ENCODE measurements around the gene ZNF865.
A peak's percentile ranks its signal among the peaks of the same experiment; 100 is the strongest.

Gene ZNF865

DNA sequence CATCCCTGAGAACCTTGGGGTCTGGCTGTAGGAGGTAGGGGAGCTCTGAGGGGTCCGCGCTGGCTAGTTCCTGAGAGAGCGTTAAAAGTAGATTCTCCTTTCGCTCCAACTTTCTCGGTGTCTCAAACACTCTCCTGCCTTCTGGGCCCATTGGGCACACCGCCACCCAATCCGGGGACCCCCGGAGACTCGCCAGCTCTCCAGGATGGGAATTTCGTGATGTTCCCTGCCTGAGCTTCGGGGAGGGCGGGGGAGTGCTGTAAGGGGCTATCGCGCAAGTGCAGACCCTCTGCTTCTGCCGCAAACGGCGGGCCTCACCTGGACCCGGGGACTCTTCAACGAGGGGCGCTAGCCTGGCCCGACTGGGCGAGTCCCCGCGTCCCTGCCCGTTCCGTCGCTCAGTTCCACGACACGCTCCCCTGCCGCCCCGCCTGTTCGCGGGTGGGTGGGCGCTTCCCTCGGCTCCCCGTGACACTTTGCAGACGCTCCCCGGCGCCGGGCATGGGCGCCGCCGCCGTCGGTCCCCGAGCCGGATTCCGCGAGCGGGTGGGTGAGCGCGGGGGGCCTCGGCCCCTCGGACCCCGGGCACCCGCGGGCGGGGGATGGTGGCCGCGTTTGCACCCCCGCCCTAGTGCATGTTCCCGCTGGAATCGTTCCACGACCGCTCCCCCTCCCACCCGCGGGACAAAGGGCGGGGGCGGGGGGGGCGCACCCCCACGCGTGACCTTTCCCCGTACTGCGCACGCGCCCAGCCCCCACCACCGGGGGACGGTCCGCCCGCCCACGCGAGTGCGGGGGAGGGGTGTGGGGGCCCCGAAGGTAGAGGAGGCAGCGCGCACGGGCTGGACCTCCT lies 42.5 kb downstream of the ZNF865 start, which contains the start of gene CCDC106:
Gene CCDC106 (plus strand): TSS at position 481 of the 853 bp plus-strand sequence. CDS start 835 bp downstream, outside the sequence.
- DNase-seq: peak; percentile 52

DNA sequence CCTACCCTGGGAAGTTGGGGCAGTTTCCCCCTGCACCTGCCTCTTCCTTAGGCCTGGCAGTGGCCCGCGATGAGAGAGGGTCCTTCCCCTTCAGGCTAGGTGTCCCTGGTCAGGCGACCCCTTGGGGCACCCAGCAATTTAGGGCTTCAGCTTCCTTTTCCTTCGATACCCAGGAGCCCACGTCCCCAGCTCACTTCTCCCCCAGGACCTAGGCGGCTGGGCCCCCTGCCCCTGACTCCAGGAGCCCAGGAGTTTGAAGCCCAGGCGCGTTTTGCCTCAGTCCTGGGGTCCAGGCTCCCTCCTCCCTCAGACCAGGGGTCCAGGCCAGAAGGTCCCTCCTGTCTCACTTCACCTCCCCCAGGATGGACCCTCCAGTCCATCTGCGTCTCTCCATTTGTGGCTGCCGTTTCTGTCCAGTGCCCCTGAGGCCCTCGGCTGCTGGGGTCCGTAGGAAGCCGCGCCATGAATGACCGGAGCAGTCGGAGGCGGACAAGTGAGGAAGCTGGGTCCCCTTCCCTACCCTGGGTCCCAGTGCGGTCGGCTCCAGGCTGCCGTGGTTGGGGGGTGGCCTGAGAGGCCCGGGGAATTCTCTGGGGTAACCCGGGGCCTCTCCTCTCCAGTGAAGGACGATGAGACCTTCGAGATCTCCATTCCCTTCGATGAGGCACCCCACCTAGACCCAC lies 43.3 kb downstream of the ZNF865 start:
- DNase-seq: no peak

DNA sequence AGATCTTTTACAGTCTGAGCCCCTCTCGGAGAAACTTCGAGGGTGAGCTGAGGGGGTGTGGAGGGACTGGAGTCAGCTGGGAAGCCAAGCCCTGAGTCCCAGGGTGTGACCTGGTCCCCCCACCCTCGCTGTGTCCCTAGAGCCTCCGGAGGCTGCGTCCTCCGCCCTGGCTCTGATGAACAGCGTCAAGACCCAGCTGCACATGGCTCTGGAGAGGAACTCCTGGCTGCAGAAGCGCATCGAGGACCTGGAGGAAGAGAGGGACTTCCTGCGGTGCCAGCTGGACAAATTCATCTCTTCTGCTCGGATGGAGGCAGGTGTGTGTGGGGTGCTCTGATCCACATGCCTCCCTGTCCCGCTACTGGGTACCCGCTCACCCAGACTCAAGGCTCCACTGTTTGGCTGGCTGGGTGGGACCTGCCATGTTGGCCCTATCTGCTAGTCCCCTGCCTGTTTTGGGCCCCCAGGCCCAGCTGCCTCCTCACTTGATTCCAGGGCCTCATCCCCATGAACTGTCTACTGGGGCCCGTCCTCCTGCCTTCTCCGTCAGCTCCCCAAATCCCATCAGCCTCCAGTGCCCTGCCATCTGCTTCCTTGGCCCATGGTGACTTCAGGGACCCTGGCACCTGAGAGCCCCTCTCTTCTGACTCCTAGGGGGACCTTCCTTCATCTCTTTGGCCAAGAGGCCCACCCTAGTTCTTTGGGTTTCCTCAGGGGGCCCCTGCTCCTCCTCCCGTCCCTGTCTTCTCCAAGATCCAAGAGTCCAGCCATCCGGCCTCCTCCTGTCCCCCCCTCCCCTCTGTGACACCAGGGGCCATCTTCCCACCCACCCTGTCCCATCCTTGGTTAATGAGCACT lies 44.0 kb downstream of the ZNF865 start:
- DNase-seq: no peak

DNA sequence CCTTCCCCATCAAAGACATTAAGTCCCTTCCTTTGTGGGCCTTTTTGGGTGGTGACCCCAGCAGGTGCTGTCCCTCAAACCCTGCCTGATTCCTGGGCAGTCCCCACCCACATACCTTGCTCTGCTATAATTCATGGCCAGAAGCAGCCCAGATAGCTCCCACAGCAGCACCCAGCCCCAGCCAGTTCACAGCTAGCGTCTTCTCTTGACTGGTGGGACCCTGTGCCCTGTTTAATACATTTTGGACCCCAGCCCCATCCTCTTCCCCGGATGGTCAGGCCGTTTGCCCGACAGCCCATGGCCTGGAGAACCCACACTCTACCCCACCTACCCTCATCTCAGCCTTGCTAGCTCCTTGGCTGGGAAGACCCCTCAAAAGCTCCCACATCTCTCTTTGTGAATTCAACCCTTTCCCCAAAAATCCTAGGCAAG lies 44.7 kb downstream of the ZNF865 start:
- no peak for DNase-seq

DNA sequence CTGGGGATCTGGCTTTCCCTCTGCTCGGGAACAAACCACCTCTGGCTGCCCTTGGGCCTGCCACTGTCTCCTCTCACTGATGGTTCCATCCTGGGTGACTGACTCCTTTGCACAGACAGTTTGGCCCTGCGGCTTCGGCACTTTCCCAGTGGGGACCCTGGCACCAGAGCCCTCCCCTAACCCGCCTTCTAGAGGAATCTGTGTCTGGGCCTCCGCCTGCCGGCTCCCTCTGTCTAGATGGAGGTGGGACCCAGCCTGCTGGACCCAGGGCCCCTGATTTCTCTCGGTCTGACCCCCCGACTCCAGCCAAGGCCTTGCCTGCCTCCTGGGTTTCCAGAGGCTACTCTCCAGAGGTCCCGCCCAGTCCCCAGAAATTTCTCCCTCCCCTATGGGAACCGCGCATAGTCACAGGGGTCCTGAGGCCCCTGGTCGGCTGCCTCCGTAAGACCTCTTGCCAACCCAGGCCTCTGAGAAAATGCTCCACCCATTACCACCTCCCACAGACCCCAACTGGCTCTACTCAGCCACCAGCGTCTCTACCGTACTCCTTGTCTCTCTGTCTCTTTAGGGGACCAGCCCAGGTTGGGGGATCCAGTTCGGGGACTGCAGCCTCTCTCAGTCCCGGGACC lies 45.3 kb downstream of the ZNF865 start:
- no peak for DNase-seq

DNA sequence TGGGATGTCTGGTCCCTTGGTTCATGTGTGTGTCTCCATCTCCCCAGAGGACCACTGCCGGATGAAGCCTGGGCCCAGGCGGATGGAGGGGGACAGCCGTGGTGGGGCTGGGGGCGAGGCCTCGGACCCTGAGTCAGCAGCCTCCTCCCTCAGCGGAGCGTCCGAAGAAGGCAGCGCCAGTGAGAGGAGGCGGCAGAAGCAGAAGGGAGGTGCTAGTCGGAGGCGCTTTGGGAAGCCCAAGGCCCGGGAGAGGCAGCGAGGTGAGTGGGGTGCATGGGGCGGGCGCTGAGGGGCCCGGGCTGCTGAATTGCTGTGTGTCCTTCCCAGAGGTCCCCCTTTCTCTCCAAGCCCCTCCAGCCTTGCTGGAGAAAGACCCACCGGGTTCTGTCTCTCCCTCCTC lies 45.8 kb downstream of the ZNF865 start:
- DNase-seq: no peak

DNA sequence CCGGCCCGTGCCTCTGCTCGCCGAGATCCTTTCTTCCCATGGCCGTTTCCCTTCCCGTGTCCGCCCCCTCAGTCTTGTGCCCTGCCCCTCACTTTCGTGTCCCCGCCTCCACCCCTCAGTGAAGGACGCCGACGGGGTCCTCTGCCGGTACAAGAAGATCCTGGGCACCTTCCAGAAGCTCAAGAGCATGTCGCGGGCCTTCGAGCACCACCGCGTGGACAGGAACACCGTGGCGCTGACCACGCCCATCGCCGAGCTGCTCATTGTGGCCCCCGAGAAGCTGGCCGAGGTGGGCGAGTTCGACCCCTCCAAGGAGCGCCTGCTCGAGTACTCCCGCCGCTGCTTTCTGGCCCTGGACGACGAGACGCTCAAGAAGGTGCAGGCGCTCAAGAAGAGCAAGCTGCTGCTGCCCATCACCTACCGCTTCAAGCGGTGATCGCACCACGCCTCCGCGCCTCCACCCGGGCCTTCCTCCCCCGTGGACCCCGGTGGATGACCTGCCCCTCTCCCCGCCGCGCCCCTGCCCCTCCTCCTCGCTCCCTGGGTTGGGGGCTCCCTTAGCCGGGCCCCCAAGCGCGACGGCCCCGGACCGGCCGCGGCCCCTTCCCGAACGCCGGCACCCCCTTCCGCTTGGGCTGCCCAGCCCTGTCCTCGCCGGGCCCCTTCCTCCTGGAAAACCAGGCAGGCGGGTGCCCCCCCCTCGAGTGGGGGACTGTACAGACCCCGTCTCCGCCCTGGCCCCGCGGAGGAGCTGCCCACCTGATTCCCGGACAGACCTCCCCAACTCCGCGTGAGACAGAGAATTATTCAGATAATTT lies 47.1 kb downstream of the ZNF865 start:
- DNase-seq: no peak

DNA sequence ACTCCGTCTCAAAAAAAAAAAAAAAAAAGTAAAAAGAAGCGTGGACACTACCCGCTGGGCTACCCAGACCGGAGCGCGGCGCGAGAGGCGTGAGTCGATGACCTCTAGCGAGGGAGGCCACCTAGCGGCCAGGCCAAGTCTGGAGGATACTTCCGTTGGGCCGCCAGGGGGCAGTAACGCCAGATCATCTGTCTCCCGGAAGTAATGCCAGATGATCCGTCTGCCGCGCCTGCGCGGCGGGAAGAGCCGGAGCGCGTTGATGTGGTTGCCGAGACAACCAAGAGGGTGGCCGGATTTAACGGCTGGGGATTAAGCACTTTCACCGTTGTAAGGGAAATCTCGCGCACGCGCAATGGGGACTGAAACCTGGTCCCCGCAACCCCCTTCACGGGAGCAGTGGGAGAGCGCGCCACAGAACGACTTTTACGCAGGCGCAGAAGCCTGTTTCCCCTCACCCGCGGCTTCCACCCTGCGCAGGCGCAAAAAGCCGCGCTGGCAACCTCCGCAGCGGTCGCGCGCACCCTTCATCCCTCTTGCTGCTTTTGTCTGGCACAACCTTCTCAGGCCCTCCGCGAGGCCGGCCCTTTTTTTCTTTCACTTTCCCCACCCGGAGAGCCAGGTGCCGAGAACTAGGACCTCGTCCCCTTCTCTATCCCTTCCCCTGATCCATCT lies 48.3 kb downstream of the ZNF865 start:
- peak; percentile 100 for DNase-seq

DNA sequence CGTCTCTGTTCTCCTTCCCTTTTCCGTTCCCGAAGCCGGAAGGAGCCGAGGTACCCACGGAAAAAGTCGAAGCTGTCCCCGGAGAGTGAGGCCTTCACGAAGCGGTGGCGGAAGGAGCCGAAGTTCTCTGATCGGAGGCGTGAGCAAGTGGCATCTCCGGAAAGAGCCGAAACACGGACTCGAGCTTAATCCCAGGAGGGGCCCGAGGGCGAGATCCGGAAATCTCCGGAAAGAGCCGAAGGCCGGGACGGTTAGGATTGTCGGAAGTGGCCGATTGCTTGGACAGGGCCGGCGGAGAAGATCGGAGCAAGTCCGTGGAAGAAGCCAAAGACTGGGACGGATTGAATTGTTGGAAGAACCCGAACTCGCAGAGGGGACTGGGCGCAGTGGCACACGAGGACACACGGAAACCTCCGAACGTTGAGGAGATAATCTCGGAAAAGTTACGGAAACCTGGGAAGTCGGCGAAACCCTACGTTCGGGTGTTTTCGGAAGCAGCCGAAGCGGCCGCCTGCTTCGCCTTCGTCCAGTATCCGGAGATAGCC lies 48.9 kb downstream of the ZNF865 start:
- DNase-seq: peak; percentile 100

DNA sequence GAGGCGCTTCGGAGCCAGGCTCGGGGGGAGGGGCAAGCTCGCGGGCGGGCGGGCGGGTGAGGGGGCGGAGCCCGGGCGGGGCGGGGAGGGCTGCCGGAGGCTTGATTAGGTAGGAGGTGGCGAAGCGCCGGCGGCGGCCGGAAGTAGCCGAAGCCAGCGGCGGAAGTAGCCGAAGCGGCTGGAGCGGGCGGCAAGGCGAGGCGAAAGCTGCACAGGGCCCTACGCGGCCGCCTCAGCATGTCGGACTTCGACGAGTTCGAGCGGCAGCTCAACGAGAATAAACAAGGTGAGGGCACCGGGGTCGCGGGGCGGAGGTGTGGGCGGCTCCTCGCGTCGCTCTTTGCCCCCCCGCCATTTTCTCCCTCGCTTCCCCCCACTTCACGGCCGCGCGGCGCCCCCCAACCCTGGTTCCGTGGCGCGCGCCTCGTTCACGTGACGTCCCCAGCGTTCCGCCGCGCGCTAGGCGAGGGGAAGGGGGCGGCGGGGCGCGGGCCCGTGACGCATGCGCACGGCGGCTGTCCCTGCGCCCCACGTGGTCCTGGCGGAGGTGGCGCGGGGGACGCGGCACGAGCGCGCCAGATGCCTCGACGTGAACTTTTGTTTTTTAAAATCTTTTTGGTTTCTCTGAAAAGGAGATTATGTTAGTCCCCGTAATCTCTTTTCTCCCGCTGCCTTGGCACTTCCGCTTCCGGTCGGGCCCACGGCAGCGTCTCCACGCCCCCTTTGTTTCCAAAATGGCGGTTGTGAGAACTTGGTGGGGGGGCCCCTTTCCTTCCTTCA lies 49.6 kb downstream of the ZNF865 start, which contains the start of gene U2AF2:
Gene U2AF2 (plus strand): TSS at position 168 of the 780 bp plus-strand sequence. CDS start 70 bp downstream, at position 238.
- DNase-seq: peak; percentile 96

DNA sequence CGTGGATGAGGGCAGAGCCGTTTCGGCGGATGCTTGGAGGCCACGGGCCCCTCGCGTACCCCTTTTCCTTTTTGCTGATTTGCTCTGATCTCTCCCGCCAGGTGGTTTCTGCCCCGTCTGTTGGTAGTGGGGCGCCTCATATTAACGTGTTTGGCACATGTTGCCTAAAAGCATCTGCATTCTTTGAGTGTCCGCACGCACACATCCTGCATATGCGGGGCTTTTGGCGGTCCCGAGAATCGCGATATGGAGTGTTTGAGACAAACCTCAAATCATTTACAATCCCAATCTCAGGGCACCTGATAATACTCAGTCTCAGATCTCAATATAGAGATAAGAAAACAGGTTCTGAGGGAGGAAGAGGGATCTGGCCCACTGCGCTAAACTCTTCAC lies 50.2 kb downstream of the ZNF865 start:
- DNase-seq: no peak

DNA sequence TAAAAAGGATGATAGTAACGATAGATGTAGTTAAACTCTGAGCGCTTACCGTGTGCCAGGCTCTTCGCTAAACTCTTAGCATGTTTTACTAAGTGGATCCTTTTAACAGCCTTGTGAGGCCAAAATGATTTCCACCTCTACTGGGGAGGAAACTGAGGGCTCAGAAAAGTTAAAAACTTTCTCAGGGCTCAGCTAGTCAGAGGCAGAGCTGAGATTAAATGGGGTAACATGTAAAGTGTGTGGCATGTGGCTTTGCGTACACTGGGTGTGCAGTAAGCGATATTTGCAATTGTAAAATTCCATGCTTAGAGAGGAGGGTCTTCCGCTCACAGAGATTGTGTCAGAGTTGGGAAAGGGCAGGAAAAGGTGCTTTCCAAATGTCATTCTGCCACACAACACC lies 51.1 kb downstream of the ZNF865 start:
- no peak for DNase-seq

DNA sequence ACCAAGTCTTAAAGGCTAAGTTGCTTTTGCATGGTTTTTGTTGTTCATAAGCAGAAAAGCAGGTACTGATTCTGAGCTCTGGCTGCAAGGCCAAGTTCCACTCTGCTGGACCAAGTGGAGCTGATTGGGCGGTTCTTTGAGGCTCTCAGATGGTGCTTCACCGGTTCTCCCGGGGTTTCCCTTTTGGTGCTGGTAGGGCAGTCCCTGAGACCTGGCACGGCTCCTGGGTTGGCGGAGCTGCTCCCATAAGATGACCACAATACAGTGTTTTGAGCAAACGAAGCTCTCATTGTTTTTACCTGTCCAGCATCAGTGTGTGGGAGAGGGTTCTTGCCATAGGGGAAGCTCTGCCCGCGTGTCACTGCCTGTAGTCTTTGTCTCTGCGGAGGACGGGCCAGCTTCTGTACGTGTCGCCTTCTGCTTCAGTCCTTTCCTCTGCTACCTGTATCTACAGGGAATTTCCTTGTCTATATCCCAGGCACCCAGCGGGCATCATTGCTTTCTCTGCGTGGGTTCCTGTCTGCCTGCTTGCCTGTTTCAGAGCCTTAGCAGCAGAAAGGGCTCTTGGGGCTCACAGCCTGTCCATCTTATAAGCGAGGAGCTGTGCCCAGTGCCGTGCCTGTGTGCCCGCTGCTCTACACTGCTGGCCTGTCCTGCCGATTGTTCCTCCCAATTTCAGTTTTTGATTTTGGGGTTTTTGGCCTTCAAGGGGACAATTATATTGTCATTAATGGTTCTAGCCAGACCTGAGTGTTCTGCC lies 51.7 kb downstream of the ZNF865 start:
- no peak for DNase-seq

DNA sequence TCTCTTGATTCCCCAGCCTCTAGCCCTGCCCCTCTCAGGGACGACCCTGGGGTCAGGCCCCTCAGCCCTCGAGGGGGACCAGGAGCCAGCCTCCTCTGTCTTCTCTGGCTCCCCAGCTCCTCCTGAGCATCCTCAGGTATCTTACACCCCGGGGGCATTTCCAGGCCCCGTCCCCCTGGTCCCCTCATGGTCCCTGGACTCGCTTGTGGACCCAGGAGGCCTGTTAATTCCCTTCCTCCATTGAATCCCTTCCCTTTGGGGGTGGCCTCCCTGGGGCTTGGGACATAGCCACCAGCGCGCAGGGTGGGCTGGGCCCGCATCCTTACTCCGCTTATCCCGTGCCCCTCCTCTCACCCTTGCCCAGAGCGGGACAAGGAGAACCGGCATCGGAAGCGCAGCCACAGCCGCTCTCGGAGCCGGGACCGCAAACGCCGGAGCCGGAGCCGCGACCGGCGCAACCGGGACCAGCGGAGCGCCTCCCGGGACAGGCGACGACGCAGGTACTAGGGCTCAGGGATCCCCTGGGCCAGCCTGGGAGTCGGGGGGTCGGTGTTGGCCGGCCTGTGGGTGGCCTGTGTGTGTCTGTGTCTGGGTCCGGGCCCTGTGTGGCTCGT lies 53.5 kb downstream of the ZNF865 start:
- DNase-seq: no peak

DNA sequence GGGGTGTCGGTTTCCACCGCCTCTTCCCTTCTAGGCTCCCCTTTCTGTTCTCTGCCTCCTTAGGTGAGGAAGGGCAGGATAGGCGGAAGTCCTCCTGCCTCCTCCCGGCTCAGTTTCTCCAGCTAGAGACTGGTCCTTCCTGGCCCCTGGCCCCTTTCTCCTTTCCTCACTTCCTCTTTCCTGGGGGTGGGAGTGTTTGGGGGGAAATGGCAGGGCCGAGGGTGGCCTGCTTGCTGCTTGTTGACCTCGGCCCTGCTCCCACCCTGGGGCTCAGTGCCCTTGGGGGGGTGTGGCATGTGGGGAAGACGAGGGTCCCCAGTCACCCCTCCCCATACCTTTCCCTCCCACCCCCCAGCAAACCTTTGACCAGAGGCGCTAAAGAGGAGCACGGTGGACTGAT lies 54.4 kb downstream of the ZNF865 start:
- DNase-seq: no peak

DNA sequence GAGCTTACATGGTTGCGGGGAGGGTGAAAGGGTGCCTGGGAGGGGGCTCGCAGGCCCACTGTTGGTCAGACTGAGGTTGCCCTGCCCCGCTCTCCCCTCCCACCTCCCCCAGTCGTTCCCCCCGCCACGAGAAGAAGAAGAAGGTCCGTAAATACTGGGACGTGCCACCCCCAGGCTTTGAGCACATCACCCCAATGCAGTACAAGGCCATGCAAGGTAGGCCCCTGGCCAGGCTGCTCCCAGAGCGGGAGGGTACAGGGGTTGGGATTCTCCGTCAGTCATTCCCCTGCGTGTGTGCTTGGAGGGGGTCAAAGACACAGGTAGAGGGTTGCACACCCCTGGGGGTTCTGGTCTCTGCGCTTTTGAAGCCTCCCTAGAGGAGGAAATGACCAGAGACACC lies 55.0 kb downstream of the ZNF865 start:
- no peak for DNase-seq

DNA sequence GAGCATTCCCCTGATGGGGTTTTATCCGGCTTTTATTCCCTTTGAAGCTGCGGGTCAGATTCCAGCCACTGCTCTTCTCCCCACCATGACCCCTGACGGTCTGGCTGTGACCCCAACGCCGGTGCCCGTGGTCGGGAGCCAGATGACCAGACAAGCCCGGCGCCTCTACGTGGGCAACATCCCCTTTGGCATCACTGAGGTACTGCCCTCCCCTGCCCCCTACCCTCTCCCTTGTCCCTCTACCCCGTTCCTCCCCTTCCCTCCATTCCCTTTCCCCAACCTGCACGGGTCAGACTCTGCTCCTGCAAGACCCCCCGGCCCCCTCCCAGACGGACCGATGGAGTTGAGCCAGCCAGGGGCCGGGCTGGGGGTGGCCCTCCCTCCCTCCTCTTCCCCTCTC lies 55.5 kb downstream of the ZNF865 start:
- no peak for DNase-seq

DNA sequence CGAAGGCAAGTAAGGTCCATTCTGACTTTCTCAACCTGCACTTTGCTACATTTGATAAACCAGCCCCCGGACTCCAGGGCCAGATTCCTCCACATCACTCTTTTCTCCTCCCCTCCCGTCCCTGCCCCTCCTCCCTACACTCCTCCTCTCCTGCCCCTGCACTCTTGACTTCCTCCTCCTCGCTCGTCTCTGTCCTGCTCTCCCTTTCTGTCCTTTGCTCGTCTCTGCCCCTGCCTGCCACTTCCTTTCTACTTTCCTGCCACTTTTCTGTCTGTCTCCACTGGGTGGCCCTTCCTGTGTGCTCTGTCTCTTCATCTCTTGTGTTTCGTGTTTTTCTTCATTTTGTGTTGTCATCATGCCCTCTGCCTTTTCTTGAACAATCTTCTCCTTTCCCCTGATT lies 56.4 kb downstream of the ZNF865 start:
- DNase-seq: peak; percentile 26
